NCI-H1436 (cell line): ENCODE results near the gene LSAMP.
"Not testable (repeated sequence)": the region's sequence is repeated elsewhere in the genome, so short reads cannot be mapped to it uniquely, and the experiment has no call there.

Experiments used
- DNase-seq: peaks from one replicate; lab custom pipeline; 2025; lab: John Stamatoyannopoulos, UW

Gene LSAMP

DNA sequence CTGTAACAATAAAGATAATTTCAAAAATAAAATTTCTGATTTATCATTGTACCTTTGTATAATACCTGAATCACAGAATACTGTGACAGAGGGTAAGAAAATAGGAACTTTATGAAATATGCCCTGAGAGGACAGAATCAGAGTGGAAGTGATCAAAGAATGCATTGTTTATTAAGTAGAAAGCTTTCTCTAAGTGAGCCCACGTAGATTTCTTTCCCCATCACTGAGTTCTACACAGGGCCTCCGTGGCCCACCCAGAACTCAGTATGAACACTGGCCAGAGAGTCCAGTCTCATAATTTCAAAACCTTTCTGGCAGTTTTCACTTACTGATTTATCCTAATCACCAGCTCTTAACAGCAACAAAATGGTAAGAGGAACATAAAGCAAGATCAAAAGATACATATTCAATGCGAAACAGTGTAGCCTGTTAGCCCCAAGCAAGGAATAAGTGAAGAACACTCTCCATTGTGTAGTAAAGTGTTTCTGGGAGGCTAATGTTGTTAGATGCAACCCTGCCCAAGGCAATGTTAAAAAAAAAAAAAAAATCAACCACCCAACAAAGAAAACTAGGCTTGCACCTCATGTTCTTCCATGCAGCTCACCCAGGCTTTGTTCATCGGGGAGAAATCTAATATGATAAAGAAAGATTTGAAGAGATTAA, 341.3 kb downstream of the LSAMP start:
- DNase-seq: no peak

DNA sequence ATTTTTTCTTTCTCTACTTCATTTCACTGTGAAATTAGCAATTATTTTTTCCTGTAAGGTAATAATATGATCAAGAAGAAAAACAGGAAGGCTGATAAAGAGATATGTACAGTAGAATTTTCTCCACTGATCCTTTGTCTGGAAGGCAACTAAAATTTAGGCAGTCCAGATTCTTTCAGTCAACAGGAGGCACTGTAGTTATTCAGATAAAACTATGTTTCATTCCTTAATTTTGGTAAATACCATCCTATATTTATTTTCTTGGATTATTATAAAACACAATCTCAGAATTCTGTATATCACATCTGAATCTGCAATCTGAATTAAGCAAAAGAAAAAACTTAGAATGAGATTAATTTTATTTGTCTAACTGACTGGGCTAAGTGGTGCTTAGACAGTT, 343.2 kb downstream of the LSAMP start:
- no peak for DNase-seq

DNA sequence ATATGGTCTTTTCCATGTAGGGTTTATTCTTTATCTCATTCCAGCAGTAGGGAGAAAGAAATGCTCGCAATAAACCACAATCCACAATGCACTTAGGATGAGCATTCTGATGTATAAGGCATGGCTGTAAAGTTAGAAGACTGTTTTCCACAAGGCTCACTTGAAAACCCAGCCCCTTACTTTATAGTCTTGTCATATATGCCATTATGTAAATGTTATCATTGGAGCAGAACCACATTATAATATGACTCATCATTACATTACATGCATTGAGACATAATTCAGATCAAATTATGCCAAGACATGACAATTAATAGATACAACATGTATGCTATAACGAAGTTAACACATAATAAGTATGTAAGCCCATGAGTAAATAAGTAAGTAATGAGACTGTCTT, 348.1 kb downstream of the LSAMP start:
- DNase-seq: no peak

GRCh38 chr3:116096631-116097030, 348.7 kb downstream of the LSAMP start:
- no peak for DNase-seq

DNA sequence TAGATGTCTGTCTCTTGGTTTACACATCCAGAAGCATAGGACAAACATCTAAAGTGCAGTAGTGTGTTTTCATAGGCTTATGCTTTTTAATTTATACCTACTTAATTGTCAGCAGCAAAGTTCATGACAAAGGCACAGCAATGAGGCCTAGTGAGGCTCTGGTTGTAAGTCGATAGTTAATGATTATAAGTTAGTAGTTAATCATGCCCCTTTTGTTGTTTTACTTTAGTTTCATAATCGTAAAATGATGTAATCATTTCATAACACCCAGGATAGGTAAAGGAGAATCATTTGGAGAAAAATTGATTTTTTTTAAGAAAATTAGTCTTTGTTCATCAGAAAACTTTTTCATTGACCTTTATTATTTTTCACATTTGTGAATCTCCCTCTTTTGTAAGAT, 351.9 kb downstream of the LSAMP start:
- no peak for DNase-seq

- no peak for DNase-seq
Observed at GRCh38 chr3:116087426-116087825, 357.9 kb downstream of the LSAMP start.

DNA sequence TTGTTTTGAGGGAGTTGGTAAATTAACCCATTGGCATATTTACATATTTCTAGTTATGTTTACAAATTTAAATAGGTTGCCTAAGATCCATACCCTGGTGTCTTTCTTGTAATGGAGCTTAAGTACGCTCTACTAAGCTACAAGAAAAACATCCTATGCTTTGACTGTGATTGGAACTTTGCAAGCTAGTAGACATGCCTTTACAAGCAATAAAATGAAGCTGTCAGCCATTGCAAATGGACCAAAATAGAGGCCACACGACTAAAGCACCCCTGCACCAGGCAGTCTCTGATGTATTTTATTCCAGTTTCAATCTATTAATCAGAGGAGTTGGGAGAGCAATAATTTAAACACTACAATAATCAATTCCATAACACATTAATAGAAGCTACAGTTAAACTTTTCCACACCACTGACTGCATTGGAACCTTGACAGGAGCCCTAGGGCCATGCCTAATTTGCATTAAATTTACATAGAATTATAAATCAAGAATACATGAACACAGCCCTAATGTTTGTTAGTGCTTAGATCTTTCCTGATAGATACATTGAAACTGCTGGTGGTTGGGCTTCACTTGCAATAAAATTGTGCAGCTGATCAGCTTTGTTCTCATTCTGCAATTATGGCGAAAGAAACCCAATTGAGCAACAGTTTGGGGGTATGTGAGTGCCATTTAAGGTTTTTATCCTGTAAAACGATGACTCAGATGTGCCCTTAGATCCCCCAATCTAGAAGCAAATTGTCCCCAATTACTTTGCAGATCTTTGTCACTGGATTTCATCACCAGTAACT, 360.1 kb downstream of the LSAMP start:
- no peak for DNase-seq

DNA sequence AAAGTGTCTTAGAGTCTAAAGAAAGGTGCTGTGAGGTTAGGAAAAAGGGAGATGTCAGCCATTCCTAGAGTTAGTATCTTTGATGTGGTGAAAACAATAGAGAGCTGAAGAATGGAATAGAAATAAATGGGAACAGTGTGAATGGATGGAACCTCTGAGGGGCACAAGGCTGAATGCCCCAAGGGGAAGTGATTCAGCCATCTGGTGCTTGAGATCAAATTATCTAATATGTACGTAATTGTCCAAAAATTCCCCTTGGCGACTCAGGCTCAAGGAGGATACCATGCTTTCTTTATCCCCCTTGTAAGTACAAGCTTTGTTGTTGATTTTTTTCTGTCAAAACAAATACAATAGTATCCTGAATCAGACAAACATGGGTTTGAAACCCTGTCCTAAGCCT, 361.6 kb downstream of the LSAMP start:
- no peak for DNase-seq

DNA sequence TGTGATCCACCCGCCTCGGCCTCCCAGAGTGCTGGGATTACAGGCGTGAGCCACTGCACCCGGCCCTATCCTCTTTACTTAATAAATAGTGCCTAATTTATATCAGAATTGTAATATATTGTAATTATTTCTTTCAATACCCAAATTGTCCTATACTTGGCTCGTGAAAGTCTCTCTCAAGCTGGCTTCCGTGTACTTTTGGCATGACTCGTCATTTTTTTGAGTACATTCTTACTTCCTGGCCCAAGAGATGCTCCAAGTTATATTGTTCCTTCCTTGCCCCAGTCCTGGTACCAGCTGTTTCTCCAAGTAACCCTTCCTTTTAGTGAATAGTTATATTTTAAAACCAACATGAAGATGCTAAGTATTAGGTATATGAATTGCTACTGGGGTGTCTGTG, 366.7 kb downstream of the LSAMP start:
- DNase-seq: no peak

GRCh38 chr3:116077557-116077956, 367.7 kb downstream of the LSAMP start:
- no peak for DNase-seq

GRCh38 chr3:116077059-116077458, 368.2 kb downstream of the LSAMP start:
- no peak for DNase-seq

GRCh38 chr3:116070516-116071278, 374.6 kb downstream of the LSAMP start:
- DNase-seq: not testable (repeated sequence)

DNA sequence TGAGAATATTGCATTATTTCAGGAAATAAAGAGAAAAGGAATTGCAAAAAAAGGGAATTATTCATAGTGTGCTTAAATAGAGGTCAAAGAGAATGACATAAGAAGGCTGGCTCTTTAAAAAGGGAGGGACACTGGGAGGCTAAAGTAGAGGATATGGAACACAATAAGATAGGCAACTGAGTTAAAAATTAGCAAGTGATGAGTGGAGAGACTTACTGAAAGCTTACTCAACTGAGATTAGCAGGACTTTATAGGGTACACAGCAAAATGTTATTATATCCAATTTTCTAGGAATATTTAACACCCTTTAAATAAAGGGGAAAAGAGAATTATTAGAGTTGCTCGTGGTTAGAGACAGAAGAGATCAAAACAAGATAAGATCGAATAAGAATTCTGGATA, 375.2 kb downstream of the LSAMP start:
- no peak for DNase-seq

DNA sequence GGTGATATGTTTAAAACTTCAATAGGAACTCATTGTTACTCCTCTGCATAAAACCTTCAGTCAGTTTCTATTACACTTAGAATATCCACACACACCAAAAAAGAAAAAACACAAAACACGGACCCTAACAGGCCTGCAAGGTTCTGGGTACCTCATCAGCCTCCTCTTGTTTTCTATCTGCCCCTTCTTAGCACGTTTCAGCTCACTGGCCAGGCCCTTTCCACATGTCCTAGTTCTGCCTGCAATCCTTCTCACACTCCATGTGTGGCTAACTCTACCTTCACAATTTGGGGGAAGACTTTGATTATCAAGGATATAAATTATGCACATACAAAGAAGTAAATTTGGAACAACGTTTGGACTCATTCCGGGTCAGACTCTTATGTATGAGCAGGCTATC, 376.3 kb downstream of the LSAMP start:
- no peak for DNase-seq

DNA sequence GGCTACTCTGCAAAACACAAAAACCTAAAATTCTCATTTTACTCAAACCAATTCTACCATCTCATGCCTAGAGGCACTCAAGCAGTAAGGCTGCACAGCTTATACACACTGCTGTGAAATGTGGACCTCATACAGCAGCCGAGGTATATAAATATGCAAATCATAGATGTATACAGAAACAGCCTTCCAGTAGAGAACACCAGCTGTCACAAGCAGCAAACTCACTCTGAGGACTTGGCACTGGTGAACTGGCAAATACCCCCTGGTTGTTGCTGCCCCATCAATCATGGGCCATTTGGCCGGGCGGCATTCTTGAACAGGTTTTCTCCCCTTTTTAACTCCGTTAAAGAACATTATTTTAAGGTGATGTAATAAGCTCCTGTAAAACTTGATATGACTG, 378.0 kb downstream of the LSAMP start:
- DNase-seq: no peak

DNA sequence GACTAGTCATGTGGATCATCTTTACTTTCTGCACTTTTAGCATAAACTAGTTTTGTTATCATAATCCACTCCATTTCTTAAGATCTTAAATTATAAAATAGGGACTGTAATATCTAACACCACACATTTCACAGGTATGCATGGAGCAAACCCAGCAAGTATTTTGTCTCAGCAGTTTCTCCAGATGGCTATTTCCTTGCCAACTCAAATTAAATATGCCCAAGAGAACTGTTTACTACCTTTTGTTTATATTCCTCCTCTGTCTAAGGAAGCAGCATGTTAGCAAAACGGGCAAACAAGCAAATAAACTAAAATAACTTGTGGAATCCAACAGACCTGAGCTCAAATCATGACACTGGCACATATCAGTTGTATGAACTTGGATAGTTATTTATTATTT, 379.8 kb downstream of the LSAMP start:
- no peak for DNase-seq

DNA sequence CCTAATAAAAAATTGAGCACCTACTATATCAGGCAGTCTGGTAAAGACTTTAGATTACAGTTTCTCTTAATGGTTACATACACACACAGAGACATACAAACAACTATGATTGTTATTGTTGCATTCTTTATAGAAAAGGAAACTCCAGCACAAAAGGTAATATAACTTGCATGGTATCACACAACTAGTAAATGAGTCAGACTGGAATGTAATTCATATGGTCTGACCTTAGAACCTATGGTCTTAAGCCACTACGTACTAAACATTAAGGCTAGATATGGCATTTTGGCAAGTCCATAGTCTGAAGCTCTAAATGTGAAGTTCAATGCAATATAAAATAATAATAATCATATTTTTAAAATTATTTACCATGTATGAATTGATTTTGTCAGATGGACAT, 380.6 kb downstream of the LSAMP start:
- no peak for DNase-seq

DNA sequence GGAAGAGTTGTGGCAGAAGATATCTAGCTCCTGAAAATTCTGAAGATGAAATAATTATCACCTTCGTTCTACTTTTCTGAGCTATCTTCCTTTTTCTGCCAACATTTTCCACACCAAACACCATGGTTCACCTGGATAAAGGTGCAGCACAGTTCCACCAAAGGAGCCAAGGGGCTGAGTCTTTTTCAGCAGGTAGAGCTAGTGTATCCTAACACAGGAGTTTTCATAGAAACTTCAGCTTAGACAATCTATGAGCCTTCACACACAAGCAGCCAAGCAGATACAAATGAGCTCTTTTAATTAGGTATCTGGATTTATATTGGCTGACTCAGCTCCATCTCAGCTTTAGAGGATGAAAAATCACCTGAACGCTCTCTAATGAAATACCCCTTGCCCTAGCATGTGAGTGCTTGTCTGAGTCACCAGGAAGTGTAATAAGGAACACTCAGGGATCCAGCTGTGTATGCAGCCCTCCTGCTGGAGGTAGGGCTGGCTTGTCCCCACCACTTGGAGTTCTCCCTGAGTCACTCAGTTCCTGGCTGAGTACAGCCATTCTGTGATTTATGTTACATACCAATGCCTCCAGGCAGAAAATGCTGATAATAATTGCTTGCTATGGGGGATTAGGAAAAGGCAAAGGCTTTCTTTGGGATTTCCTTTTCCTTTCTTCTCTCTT, 385.7 kb downstream of the LSAMP start:
- no peak for DNase-seq

DNA sequence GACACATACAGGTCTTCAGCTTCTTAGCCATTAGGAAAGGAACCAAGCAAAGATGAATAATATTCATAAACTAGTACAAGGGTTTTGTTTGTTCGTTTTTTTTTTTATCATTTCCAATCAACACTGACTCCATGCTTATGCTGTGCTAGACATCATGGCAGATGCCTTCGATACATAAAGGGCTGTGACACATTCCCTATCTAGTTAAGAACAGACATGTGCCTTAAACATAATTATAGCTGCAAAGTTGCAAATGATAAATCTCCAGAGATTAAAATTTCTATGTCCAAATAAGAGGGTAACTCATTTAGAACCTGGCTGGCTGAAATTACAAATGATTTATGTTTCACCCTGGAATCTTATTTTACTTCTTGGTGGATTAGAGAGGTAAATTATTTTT, 386.4 kb downstream of the LSAMP start:
- no peak for DNase-seq

DNA sequence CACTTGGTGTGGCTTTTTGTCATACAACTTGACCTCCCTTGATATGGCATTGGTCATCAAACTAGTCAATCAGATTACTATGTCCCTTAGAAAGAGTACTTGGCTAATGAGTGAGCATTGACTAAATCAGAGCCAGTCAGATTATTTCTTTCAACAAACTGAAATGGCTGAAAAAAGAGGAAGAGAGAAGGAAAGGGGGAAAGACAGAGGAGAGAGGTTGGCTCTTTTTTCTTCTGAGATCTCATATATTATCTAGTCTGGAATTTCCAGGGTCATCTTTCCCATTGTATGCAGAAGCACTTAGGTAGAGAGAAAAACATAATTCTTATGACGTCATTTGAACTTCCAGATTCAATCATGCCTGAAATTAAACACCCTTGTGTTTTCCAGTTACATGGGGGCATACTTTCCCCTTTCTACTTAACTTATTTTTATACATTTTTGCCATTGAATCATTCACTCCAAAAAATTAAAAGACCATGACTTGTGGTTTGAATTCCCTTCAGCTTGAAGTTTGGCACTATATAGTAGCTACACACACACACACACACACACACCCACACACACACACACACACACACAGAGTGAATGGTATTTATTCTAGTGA, 387.8 kb downstream of the LSAMP start:
- no peak for DNase-seq

GRCh38 chr3:116056280-116056679, 389.0 kb downstream of the LSAMP start:
- DNase-seq: no peak

DNA sequence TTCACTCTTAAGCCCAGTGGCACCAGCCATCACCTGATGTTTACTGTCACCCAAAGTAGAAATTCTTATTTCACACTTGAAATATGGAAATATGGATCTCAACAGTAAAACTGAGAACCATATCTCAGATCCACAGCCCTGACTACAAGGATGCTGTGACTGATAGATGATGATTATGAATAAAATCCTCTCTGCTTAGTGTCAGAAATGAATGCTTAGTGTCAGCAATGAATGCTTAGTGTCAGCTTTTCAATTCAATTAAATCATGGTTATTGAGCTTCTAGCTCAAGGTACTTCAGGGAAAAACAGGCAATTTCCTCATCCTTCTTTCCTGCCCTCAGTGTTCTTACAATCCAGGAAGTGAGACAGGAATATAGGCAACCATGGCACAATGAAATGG, 392.3 kb downstream of the LSAMP start:
- no peak for DNase-seq
